Activated CD8-positive, alpha-beta memory T cell treated with anti-CD3 and anti-CD28 coated beads, Interleukin-2, amount 50 U/mL, for 1 hour (primary cell): Measurements from ENCODE around the gene ACVR2B.

Experiments
- DNase-seq: peaks from one replicate; pipeline ENCODE4 v3.0.0-alpha.2; 2020; ENCODE audit errors: extremely low read depth

ACVR2B gene

GRCh38 chr3:38488949-38489348 is 35.3 kb downstream of the ACVR2B start:
- no peak for DNase-seq

- no peak for DNase-seq
These were observed 36.1 kb downstream of the ACVR2B start for GRCh38 chr3:38489766-38490165.

- DNase-seq: no peak
These were observed 36.8 kb downstream of the ACVR2B start for GRCh38 chr3:38490281-38491030.

- DNase-seq: no peak
These were observed 37.5 kb downstream of the ACVR2B start for GRCh38 chr3:38491215-38491614.

GRCh38 chr3:38493031-38493430 is 39.3 kb downstream of the ACVR2B start:
- DNase-seq: no peak

GRCh38 chr3:38496131-38496910 is 42.6 kb downstream of the ACVR2B start, which contains the start of gene EXOG:
EXOG (plus strand) TSS chr3:38496340; CDS start chr3:38496368, 28 bp downstream.
- peak; percentile 80 for DNase-seq

- no peak for DNase-seq
These were observed 43.3 kb downstream of the ACVR2B start for GRCh38 chr3:38497031-38497430.

- DNase-seq: no peak
These were observed 47.2 kb downstream of the ACVR2B start for GRCh38 chr3:38500688-38501417.

- no peak for DNase-seq
These were observed 53.4 kb downstream of the ACVR2B start for GRCh38 chr3:38507120-38507519.

GRCh38 chr3:38509732-38510131 is 56.0 kb downstream of the ACVR2B start:
- no peak for DNase-seq

GRCh38 chr3:38510631-38511030 is 56.9 kb downstream of the ACVR2B start:
- DNase-seq: no peak

- DNase-seq: no peak
These were observed 57.9 kb downstream of the ACVR2B start for GRCh38 chr3:38511546-38511945.

GRCh38 chr3:38515367-38515766 is 61.7 kb downstream of the ACVR2B start:
- no peak for DNase-seq

- no peak for DNase-seq
These were observed 63.0 kb downstream of the ACVR2B start for GRCh38 chr3:38516669-38517068.

GRCh38 chr3:38519000-38519399 is 65.3 kb downstream of the ACVR2B start:
- DNase-seq: no peak

GRCh38 chr3:38519651-38520050 is 66.0 kb downstream of the ACVR2B start:
- no peak for DNase-seq

- no peak for DNase-seq
These were observed 67.8 kb downstream of the ACVR2B start for GRCh38 chr3:38521391-38521987.

GRCh38 chr3:38522002-38522401 is 68.3 kb downstream of the ACVR2B start:
- no peak for DNase-seq

- no peak for DNase-seq
These were observed 70.5 kb downstream of the ACVR2B start for GRCh38 chr3:38524141-38524739.

GRCh38 chr3:38526792-38527191 is 73.1 kb downstream of the ACVR2B start:
- DNase-seq: no peak

GRCh38 chr3:38528457-38528856 is 74.8 kb downstream of the ACVR2B start:
- DNase-seq: no peak

- no peak for DNase-seq
These were observed 78.8 kb downstream of the ACVR2B start for GRCh38 chr3:38532529-38532928.
